ENCODE results near the gene GLT6D1.

- no peak for TF ChIP-seq CTCF (IDR thresholded peaks at IDR 0.05; ENCODE audit: extremely low read depth in 1 of 2, insufficient read depth in 1 of 2, low read depth in 1 of 2, low read length in 2 of 2)
- no peak for TF ChIP-seq POLR2AphosphoS5 (IDR thresholded peaks at IDR 0.05; ENCODE audit: insufficient read depth, low read depth, low read length)
Observed at GRCh38 chr9:135678236-135679017, 39.1 kb upstream of the GLT6D1 start.
